Nephron progenitor cell (in vitro differentiated cells): ENCODE results near the gene ATP2B2.
A peak's percentile ranks its signal among the peaks of the same experiment; 100 is the strongest.

Experiments used
- DNase-seq: peaks from one replicate; pipeline ENCODE4 v3.0.0; 2021
- H3K27ac Mint-ChIP-seq: 2 replicates; pipeline ENCODE4 v1.8.0; 2021; ENCODE audit warnings: mild to moderate bottlenecking, moderate library complexity, mixed read lengths
- H3K27me3 Mint-ChIP-seq: 2 replicates; pipeline ENCODE4 v1.8.0; 2021; ENCODE audit warnings: mild to moderate bottlenecking, low read depth, mixed read lengths; ENCODE audit not compliant: poor library complexity
- H3K36me3 Mint-ChIP-seq: 2 replicates; pipeline ENCODE4 v1.8.0; 2021; ENCODE audit warnings: low read depth, mixed read lengths
- H3K4me1 Mint-ChIP-seq: 2 replicates; pipeline ENCODE4 v1.8.0; 2021; ENCODE audit warnings: mixed read lengths
- H3K4me3 Mint-ChIP-seq: 2 replicates; pipeline ENCODE4 v1.8.0; 2021; ENCODE audit warnings: mild to moderate bottlenecking, moderate library complexity, mixed read lengths
- H3K9me3 Mint-ChIP-seq: 2 replicates; pipeline ENCODE4 v1.8.0; 2021; ENCODE audit warnings: mild to moderate bottlenecking, moderate library complexity, mixed read lengths
- CTCF ChIP-seq: fragments of 200-600 bp; sonication (generic); IDR thresholded peaks from 2 replicates; pipeline ENCODE4 v1.5.0; 2021; ENCODE audit warnings: antibody characterized with exemption

The ATP2B2 gene

GRCh38 chr3:10286596-10287295 lies 218.6 kb downstream of the ATP2B2 start:
- no peak for TF ChIP-seq CTCF
- Mint-ChIP-seq H3K9me3 (no peaks in the 10 kb centered on the region), H3K4me3 (no peak overlapping the region), H3K27me3 (peaks cover under 1% of the 10 kb centered on the region), H3K27ac (peak overlapping the region; percentile 26), H3K36me3 (peaks cover 11% of the 10 kb centered on the region), H3K4me1 (peaks cover 41% of the 10 kb centered on the region)
- DNase-seq = no peak

- Mint-ChIP-seq H3K27me3 (no peaks in the 10 kb centered on the region), H3K4me3 (no peak overlapping the region), H3K9me3 (no peaks in the 10 kb centered on the region), H3K4me1 (peaks cover 35% of the 10 kb centered on the region), H3K36me3 (peaks cover 8% of the 10 kb centered on the region), H3K27ac (peak overlapping the region; percentile 70)
- TF ChIP-seq CTCF = no peak
- DNase-seq = no peak
These were observed 219.3 kb downstream of the ATP2B2 start for GRCh38 chr3:10286133-10286524.

- no peaks in the 10 kb centered on the region for H3K27me3 Mint-ChIP-seq
- no peak for DNase-seq
- H3K4me1 Mint-ChIP-seq = peaks cover 31% of the 10 kb centered on the region
- peak overlapping the region; percentile 70 for H3K27ac Mint-ChIP-seq
- H3K9me3 Mint-ChIP-seq = no peaks in the 10 kb centered on the region
- no peak overlapping the region for H3K4me3 Mint-ChIP-seq
- TF ChIP-seq CTCF = no peak
- peaks cover 8% of the 10 kb centered on the region for H3K36me3 Mint-ChIP-seq
These were observed 219.9 kb downstream of the ATP2B2 start for GRCh38 chr3:10285272-10286132.

GRCh38 chr3:10284496-10284895 lies 220.9 kb downstream of the ATP2B2 start:
- H3K27ac Mint-ChIP-seq = peak overlapping the region; percentile 58
- H3K36me3 Mint-ChIP-seq = peaks cover 14% of the 10 kb centered on the region
- no peaks in the 10 kb centered on the region for H3K9me3 Mint-ChIP-seq
- no peaks in the 10 kb centered on the region for H3K27me3 Mint-ChIP-seq
- H3K4me3 Mint-ChIP-seq = no peak overlapping the region
- DNase-seq = no peak
- H3K4me1 Mint-ChIP-seq = peaks cover 21% of the 10 kb centered on the region
- TF ChIP-seq CTCF = no peak

- H3K4me3 Mint-ChIP-seq = no peak overlapping the region
- peaks cover 17% of the 10 kb centered on the region for H3K4me1 Mint-ChIP-seq
- peaks cover 19% of the 10 kb centered on the region for H3K36me3 Mint-ChIP-seq
- TF ChIP-seq CTCF = no peak
- H3K27ac Mint-ChIP-seq = no peak overlapping the region
- no peaks in the 10 kb centered on the region for H3K9me3 Mint-ChIP-seq
- H3K27me3 Mint-ChIP-seq = no peaks in the 10 kb centered on the region
- no peak for DNase-seq
These were observed 221.7 kb downstream of the ATP2B2 start for GRCh38 chr3:10283638-10284037.
